ENCODE data around the gene NOVA2.

DNA sequence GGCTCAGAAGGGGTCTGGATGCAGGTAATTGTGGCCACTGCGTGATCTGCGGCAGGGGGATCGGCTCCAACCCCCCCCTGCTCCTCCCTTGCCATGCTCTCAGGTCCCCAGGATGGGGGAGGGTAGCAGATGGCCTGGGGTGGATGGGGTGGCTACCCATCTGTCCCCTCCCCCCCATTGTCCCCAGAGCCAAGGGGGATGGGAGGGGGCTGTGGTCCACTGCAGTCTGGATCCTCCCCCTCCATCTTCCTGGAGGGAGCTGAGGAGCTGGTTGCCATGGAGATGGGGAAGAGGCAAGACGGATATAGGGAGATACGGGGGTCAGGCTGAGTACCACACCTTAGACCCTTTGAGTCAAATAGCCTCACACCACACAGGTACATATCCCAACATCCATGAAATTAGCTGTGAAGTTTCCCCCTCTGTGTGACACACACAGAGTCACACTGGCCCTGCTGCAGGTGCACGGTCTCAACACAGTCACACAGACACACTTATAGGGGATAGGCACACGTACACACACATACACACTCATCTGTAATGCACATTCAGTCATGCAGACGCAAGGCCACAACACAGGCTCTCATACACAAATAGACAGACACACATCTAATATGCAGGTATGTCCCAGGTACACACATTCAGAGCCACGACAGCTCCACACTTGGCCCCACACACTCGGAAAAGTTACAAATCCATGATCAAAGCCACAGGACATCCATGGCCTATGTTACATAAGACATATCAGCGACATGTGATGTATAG, 1.8 kb upstream of the NOVA2 start:
- TF ChIP-seq, protein P1, sequence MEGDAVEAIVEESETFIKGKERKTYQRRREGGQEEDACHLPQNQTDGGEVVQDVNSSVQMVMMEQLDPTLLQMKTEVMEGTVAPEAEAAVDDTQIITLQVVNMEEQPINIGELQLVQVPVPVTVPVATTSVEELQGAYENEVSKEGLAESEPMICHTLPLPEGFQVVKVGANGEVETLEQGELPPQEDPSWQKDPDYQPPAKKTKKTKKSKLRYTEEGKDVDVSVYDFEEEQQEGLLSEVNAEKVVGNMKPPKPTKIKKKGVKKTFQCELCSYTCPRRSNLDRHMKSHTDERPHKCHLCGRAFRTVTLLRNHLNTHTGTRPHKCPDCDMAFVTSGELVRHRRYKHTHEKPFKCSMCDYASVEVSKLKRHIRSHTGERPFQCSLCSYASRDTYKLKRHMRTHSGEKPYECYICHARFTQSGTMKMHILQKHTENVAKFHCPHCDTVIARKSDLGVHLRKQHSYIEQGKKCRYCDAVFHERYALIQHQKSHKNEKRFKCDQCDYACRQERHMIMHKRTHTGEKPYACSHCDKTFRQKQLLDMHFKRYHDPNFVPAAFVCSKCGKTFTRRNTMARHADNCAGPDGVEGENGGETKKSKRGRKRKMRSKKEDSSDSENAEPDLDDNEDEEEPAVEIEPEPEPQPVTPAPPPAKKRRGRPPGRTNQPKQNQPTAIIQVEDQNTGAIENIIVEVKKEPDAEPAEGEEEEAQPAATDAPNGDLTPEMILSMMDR (IDR thresholded peaks at IDR 0.05) = no peak
- TF ChIP-seq POLR2AphosphoS5 (IDR thresholded peaks at IDR 0.05) (no peak), EP300 (IDR thresholded peaks at IDR 0.05; ENCODE audit: low read depth) (no peak)

Data from transverse colon (tissue), 4 donors.